Mesodermal cell (in vitro differentiated cells): ENCODE data around the gene TNK2.
"Not testable (repeated sequence)": the region's sequence is repeated elsewhere in the genome, so short reads cannot be mapped to it uniquely, and the experiment has no call there.

ENCODE experiments used
- H3K27ac ChIP-seq: 2 replicates; pipeline ENCODE4 v1.7.0; 2013; ENCODE audit warnings: mild to moderate bottlenecking, low read depth, low read length, moderate library complexity; ENCODE audit not compliant: severe bottlenecking
- H3K36me3 ChIP-seq: 2 replicates; pipeline ENCODE4 v1.7.1; 2013; ENCODE audit warnings: mild to moderate bottlenecking, low read length, moderate library complexity; ENCODE audit not compliant: control insufficient read depth, insufficient read depth
- H3K4me1 ChIP-seq: one replicate; pipeline ENCODE4 v1.7.1; 2013; ENCODE audit warnings: mild to moderate bottlenecking, low read length; ENCODE audit not compliant: insufficient read depth, control insufficient read depth, poor library complexity, severe bottlenecking
- H3K4me3 ChIP-seq: 2 replicates; pipeline ENCODE4 v1.7.0; 2013; ENCODE audit warnings: low read length, control low read depth, mild to moderate bottlenecking; ENCODE audit not compliant: insufficient read depth, poor library complexity, severe bottlenecking; ENCODE audit errors: extremely low read depth
- H3K9me3 ChIP-seq: 2 replicates; pipeline ENCODE4 v1.7.1; 2013; ENCODE audit warnings: mild to moderate bottlenecking, low read length, moderate library complexity; ENCODE audit not compliant: control insufficient read depth
- WGBS, 2 experiments: methylation state at CpG; one replicate each; pipeline ENCODE4 v1.1.5; 2013; ENCODE audit warnings: missing lambda C conversion rate in 2 of 2; ENCODE audit not compliant: insufficient coverage in 2 of 2; 5-methylcytosine and 5-hydroxymethylcytosine counted together

TNK2 gene

DNA sequence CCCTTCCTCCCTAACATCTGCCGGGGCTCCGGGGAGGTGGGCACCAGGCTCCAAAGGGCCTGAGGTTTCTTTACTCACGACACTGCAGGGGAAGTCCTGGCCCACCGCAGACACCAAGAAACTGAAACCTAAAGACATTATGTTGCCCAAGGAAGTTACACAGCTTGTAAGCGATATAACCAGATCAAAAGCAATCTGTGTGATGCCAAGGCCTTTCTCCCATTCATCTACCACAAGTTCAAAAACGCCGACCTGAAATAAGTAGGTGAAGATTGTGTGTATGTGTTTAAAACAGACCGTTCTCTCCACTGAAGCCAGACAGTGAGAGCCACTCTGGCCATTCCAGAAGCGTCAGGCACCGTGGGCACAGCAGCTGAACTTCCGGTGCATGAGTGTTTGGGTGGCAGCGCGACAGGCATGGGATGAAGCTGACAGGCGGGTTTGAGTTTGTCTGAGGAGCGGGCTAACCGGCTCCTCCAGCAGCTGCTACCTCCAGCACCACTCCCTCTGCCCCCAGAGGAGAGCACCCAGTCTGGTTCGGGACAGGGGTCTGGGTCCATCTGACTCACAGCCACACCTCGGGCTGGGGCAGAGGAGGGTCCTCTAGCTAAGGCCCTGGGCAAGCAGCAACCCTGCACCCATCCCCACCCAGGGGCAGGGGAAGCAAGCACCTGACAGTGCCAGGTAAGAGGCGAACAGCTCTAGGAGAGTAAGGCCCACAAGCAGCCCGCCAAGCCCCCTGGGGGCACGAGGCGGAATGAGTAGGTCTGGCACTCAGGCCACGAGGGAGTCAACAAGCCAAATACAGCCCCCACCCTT is 1.3 kb downstream of the TNK2 start:
- Histone ChIP-seq H3K36me3 (no peaks in the 10 kb centered on the region), H3K4me1 (peaks cover 23% of the 10 kb centered on the region), H3K9me3 (no peaks in the 10 kb centered on the region), H3K4me3 (no peak overlapping the region), H3K27ac (no peak overlapping the region)
- 84 to 90% methylated on average over 16 to 20 of the region's 23 CpGs for WGBS, 2 experiments

DNA sequence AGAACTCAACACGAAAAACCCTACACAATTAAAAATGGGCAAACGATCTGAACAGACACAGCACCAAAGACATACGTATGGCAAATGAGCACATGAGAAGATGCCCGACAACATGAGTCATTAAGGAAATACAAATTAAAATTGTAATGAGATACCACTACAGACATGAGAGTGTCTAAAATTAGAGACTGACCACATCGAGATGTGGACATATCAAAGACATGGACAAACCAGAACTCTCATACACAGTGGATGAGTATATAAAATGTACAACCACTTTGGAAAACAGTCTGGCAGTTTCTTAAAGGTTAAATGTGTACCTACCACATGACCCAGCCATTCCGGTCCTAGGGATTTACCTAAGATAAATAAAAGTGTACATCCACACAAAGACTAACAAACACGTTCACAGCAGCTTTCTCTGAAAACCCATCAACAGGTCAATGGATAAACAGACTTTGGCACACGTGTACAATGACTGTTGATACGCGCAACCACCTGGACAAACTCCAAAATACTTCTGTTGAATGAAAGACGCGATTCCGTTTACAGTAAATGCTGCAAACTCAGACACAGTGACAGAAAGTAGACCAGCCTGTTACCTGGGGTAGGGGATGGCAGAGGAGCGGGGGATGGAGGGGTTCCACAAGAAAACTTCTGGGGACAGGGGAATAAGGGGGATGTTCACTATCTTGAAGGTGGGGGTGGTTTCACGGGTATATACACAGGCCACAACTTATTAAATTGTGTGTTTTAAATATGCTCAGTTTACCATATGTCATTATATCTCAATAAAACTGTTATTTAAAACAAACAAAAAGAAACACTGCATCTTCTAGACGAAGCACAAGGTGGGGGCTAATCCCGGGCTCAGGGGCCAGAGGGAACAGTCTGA is 2.1 kb downstream of the TNK2 start:
- Histone ChIP-seq H3K4me1 (peaks cover 24% of the 10 kb centered on the region), H3K4me3 (no peak overlapping the region), H3K9me3 (no peaks in the 10 kb centered on the region), H3K36me3 (no peaks in the 10 kb centered on the region), H3K27ac (no peak overlapping the region)
- 91 to 95% methylated on average over 10 to 11 of the region's 17 CpGs for WGBS, 2 experiments

DNA sequence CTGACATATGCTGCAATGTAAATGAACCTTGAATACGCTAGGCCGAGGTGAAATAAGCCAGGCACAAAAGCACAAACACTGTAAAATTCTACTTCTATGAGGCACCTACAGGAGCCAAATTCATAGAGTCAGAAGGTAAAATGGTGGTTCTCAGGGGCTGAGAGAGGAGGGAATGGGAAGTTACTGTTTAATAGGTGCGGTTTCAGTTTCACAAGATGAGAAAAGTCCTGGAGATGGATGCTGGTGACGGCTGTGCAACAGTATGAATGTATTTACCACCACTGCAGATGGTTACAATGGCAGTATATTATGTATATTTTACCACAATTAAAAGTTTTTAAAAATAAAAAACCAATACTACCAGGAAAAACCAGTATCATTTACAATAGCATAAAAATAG is 4.0 kb downstream of the TNK2 start:
- Histone ChIP-seq H3K4me3 (no peak overlapping the region), H3K9me3 (no peaks in the 10 kb centered on the region), H3K36me3 (no peaks in the 10 kb centered on the region), H3K4me1 (peaks cover 24% of the 10 kb centered on the region), H3K27ac (no peak overlapping the region)
- 90 to 100% methylated on average over 1 of the region's 4 CpGs for WGBS, 2 experiments

DNA sequence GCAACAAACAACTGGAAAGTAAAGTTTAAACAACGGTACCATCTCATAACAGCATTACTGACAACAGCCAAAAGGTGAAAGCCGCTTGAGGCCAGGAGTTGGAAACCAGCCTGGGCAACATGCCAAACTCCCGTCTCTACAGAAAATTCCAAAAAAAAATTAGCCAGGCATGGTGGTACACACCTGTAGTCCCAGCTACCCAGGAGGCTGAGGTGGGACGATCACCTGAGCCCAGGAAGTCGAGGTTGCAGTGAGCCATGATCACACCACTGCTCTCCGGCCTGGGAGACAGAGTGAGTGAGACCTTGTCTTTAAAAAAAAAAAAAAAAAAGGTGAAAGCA is 4.4 kb downstream of the TNK2 start:
- H3K4me3 ChIP-seq = no peak overlapping the region
- H3K36me3 ChIP-seq = no peaks in the 10 kb centered on the region
- H3K27ac ChIP-seq = no peak overlapping the region
- no peaks in the 10 kb centered on the region for H3K9me3 ChIP-seq
- 98 to 100% methylated on average over 4 of the region's 6 CpGs for WGBS, 2 experiments
- peaks cover 24% of the 10 kb centered on the region for H3K4me1 ChIP-seq

DNA sequence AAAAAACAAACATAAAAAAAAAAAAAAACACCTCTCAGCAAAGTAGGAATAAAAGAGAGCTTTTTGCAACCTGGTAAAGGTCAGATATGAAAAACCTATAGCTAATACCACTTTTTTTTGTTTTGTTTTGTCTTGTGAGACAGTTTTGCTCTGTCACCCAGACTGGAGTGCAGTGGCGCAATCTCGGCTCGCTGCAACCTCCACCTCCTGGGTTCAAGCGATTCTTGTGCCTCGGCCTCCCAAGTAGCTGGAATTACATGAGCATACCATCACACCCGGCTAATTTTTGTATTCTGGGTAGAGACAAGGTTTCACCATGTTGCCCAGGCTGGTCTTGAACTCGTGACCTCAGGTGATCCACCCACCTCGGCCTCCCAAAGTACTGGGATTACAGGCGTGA is 5.7 kb downstream of the TNK2 start:
- H3K4me1 ChIP-seq = peaks cover 25% of the 10 kb centered on the region
- not testable (repeated sequence) for H3K4me3 ChIP-seq, H3K36me3 ChIP-seq, H3K9me3 ChIP-seq, H3K27ac ChIP-seq
- 92 to 97% methylated on average over 6 to 8 of the region's 9 CpGs for WGBS, 2 experiments

DNA sequence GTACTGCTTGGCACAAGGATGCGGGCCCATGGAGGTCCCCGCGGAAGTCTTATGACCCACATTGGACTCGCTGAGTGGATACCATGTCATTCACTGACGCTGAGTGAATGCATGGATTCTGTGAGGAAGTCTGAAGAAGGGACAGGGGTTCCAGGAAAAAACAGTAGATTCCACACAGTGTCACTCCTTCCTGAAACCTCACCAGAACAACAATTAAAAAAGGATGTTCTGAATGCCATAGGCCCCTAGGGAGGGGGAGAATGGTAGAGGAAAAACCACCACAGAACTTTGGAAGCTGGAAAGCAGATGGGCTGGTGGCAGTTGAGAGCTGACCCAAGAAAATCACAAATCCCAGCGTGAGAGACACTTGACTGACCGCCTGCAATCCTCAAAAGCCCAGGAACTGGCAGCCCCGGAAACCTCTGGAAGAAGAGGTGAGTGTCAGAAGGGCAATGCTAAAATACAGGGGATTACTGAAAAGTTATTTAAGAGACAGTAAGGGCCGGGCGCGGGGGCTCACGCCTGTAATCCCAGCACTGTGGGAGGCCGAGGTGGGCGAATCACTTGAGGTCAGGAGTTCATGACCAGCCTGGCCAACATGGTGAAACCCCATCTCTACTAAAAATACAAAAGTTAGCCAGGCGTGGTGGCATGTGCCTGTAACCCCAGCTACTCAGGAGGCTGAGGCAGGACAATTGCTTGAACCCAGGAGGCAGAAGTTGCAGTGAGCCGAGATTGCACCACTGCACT is 6.3 kb downstream of the TNK2 start:
- 84 to 93% methylated on average over 13 to 15 of the region's 16 CpGs for WGBS, 2 experiments

DNA sequence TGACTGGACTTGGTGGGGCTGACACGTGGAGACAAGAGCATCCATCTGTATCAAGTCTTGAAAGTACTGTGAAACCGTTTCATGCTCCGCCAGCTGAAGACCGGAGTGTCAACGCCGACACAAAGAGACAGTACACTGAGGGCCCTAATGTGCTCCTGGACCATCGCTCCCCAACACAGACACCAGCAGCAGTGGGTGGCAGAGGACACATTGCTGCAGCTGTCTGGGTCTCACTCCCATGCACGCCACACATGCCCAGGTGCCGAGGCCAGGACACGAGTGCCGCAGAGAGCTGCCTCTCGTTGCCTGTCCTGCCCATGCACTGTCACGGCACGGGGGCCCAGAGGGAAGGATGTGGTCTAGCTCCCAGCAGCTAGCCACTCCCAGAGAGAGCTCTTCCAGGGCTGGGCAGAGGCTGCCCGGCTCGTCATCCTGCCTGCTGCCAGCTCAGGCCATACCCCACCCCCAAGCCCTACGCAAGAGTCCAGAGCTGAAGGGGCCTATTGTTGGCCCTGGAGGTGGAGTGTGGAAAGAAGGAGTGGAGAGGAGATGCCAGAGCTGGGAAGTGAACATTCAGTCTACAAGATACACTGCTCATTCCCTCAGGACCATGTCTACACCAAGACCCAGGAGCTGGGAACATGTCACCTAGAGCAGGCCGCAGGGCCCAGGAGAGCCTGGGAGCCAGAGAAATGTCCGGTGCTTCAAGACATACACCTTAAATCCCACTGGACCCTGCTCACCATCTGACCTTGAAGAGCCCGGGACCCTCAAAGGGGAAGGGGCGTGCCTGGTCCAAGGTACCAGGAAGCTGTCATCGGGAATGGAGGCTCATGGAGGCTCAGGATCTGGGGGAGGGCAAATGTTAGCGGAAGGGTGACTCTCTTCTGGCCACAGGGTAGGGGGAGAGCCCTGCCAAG is 7.7 kb downstream of the TNK2 start:
- Histone ChIP-seq H3K27ac (no peak overlapping the region), H3K36me3 (no peaks in the 10 kb centered on the region), H3K9me3 (no peaks in the 10 kb centered on the region), H3K4me3 (no peak overlapping the region), H3K4me1 (peaks cover 35% of the 10 kb centered on the region)
- 90 to 95% methylated on average over 16 to 19 of the region's 23 CpGs for WGBS, 2 experiments

More for the DNA sequence above, 6.3 kb downstream of the TNK2 start:
- H3K36me3 ChIP-seq, H3K4me3 ChIP-seq, H3K9me3 ChIP-seq: not testable (repeated sequence)
- Histone ChIP-seq H3K27ac (peak overlapping the region; percentile 45), H3K4me1 (peaks cover 29% of the 10 kb centered on the region)

DNA sequence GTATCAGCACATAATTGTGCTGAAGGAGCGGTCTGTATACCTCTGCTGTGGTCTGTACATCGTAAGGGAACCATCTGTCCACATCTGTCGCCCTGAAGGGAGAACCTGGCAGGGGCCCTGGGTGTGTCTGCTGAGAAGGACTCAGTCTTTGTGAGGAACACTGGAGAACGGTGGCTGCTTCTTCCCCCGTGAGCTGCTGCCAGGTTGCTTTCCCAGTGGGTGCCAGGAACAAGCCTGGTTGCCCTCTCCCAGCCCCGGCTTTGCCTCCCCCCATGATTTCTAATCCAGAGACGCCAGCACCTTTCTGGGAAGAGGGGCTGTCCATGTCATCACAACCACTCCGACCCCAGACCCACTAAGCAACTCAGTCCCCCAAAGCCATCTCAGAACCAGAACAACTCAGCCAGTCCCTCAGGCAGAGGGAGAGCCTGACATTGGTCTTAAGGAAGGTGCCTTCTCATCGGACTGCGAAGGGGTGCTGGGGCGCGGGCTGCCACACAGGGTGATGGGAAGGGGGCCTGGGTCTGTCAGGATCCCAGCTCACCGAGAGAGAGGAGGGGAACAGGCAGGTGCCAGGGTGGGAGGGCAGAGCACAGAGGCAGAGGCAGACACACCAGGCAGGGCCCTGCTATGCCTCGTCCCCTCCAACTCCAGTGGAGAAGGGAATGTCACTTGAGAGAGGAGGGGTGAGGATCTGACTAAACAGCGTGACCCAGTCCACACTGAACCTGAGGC is 8.5 kb downstream of the TNK2 start:
- WGBS, 2 experiments = 95 to 98% methylated on average over 11 to 13 of the region's 15 CpGs

DNA sequence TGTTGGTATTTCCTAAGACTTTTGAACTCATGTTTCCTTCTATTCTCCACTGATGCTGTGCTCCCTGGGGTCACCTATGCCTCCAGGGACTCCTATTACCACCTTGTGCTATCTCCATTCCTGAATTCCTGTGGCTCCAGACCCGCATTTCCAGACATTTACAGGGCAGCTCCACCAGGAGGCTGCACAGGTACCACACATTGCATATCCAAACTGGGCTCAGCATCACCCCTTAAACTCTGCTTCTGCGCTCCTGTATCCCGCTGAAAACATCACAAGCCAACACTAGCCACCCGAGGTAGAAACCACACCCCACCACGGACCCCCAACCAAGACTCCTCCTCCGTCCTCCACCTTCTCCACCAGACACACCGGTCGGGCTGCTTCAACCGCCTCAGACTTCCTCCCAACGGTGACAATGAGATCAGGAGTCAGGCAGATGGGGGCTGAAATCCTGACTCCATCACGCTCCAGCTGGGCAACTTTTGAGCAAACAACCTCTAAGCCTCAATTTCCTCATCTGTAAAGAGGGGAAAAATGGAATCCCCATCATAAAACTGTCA is 10.4 kb downstream of the TNK2 start:
- no peaks in the 10 kb centered on the region for H3K9me3 ChIP-seq
- no peaks in the 10 kb centered on the region for H3K36me3 ChIP-seq
- no peak overlapping the region for H3K4me3 ChIP-seq
- WGBS, 2 experiments = 60 to 67% methylated on average over 4 to 10 of the region's 11 CpGs
- peaks cover 43% of the 10 kb centered on the region for H3K4me1 ChIP-seq
- H3K27ac ChIP-seq = no peak overlapping the region

More for the DNA sequence above, 8.5 kb downstream of the TNK2 start:
- no peaks in the 10 kb centered on the region for H3K36me3 ChIP-seq
- peaks cover 35% of the 10 kb centered on the region for H3K4me1 ChIP-seq
- H3K4me3 ChIP-seq = no peak overlapping the region
- H3K9me3 ChIP-seq = no peaks in the 10 kb centered on the region
- no peak overlapping the region for H3K27ac ChIP-seq
